Measurements from ENCODE around the gene ARHGAP22.

- TF ChIP-seq CTCF (IDR thresholded peaks at IDR 0.05) (no peak), POLR2A (IDR thresholded peaks at IDR 0.05) (no peak)
Measured at GRCh38 chr10:48465860-48466521, 138.9 kb downstream of the ARHGAP22 start.
